Measurements from ENCODE around the gene SMAD7.

Gene SMAD7

DNA sequence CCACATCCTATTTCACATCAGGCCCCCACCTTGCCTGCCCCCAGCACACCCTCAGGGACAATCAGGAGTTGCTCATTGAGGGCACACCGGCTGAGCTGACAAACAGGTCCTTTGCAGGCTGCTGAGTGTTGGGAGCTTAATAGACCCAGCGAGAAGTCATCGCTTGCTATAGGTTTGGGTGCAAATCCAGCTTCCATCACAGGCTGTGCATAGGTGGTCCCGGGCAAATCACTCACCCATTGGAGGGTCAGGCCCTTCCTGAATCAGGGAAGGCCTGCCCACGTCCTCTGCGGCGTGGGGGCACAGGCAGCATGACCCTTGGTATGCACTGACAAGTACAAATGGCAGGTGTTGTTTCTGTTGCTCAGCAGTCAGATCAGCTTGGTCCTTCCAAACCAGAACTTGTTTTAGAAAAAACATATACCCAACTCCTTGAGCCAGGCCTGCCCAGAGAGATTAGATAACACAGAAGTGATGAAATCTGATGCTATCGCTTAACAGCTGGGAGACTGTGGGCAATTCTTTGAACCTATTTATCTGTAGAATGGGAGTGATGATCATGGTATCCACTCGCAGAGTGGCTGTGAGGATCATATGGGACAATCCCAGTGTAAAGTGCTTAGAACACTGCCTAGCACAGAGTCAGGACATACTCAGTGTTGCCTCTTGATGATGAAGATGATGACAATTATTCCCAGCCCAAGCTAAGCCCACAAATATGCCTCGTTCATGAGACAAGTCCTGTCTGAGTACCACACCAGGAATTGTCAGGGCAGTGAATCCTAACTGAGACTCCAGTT lies 34.9 kb downstream of the SMAD7 start:
- no peak overlapping the region for H3K56ac ChIP-seq (ENCODE audit: low read length)
- H3K4me1 ChIP-seq (ENCODE audit: control insufficient read depth, low read depth, low read length): peaks cover 2% of the 10 kb centered on the region
- H2BK120ac ChIP-seq (ENCODE audit: low read depth, low read length): no peak overlapping the region
- WGBS (ENCODE audit: extremely low coverage, insufficient coverage, low lambda C conversion rate): no CpG with 5 or more reads among the region's 10 CpGs
- H3K4me2 ChIP-seq (ENCODE audit: low read length): no peak overlapping the region
- H3K27me3 ChIP-seq (ENCODE audit: insufficient read depth, low read length, poor library complexity): no peaks in the 10 kb centered on the region
- DNase-seq: peak; percentile 67
- H3K79me2 ChIP-seq (ENCODE audit: control insufficient read depth, insufficient read depth, low read length): peaks cover 16% of the 10 kb centered on the region
- no peak overlapping the region for H2BK5ac ChIP-seq (ENCODE audit: low read length)
- H2AK5ac ChIP-seq (ENCODE audit: low read length): no peak overlapping the region
- peaks cover 2% of the 10 kb centered on the region for H3K36me3 ChIP-seq (ENCODE audit: control insufficient read depth, insufficient read depth, low read length)
- no peak overlapping the region for H4K5ac ChIP-seq (ENCODE audit: low read length)
- no peak overlapping the region for H4K8ac ChIP-seq (ENCODE audit: low read depth, low read length)
- peaks cover 15% of the 10 kb centered on the region for H3K79me1 ChIP-seq (ENCODE audit: low read length)
- H3K18ac ChIP-seq (ENCODE audit: low read length): no peak overlapping the region
- H3K23ac ChIP-seq (ENCODE audit: low read length): no peak overlapping the region
- no peak overlapping the region for H3K9ac ChIP-seq (ENCODE audit: low read length)
- H3K27ac ChIP-seq (ENCODE audit: low read depth, low read length): no peak overlapping the region
- no peak overlapping the region for H2BK15ac ChIP-seq (replicated peaks; ENCODE audit: low read depth)
- no peak overlapping the region for H3K4me3 ChIP-seq (ENCODE audit: low read length)
- H3K4ac ChIP-seq (ENCODE audit: low read depth, low read length): no peak overlapping the region

DNA sequence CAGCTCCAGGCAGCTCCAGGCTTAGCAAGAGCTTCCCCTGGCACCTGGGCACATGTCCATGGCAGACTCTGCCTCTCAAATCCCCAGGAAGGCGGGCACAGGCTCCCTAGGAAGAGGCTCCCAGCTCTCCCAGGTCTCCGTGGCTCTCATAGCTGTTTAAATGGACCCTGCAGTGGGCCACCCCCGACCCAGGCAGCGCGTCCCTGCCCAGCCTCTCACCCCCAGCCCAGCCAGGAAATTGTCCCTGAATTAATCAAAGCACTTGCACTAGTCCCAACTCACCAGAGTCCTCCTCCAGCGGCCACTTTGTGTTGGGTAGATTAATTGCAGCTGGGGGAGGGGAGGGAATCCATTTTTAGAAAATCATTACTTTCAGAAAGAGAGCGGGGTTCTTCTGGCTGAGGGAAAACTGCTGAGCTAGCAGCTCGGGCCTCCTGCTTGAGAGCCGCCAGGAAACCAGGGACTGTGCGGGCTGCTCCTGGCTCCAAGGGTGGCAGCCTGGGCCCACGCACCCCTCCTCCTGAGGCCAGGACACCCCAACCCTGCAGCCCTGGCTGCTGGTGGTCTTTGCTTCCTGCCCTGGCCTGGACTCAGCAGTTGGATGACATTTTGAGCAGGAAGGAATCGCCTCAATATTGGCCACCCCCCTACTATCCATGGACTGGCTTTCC lies 36.0 kb downstream of the SMAD7 start:
- Histone ChIP-seq H3K4me2 (ENCODE audit: low read length) (no peak overlapping the region), H4K5ac (ENCODE audit: low read length) (no peak overlapping the region), H3K4me3 (ENCODE audit: low read length) (no peak overlapping the region), H2AK5ac (ENCODE audit: low read length) (no peak overlapping the region), H3K4me1 (ENCODE audit: control insufficient read depth, low read depth, low read length) (peaks cover 2% of the 10 kb centered on the region), H3K23ac (ENCODE audit: low read length) (peak overlapping the region; percentile 83), H3K18ac (ENCODE audit: low read length) (no peak overlapping the region), H3K9ac (ENCODE audit: low read length) (no peak overlapping the region), H3K36me3 (ENCODE audit: control insufficient read depth, insufficient read depth, low read length) (peaks cover 2% of the 10 kb centered on the region), H3K79me1 (ENCODE audit: low read length) (peaks cover 11% of the 10 kb centered on the region), H3K27me3 (ENCODE audit: insufficient read depth, low read length, poor library complexity) (no peaks in the 10 kb centered on the region), H3K56ac (ENCODE audit: low read length) (peak overlapping the region; percentile 67), H2BK5ac (ENCODE audit: low read length) (no peak overlapping the region), H4K8ac (ENCODE audit: low read depth, low read length) (no peak overlapping the region), H2BK120ac (ENCODE audit: low read depth, low read length) (no peak overlapping the region), H3K4ac (ENCODE audit: low read depth, low read length) (no peak overlapping the region), H3K27ac (ENCODE audit: low read depth, low read length) (no peak overlapping the region), H2BK15ac (replicated peaks; ENCODE audit: low read depth) (no peak overlapping the region), H3K79me2 (ENCODE audit: control insufficient read depth, insufficient read depth, low read length) (peaks cover 8% of the 10 kb centered on the region)
- no peak for DNase-seq
- WGBS (ENCODE audit: extremely low coverage, insufficient coverage, low lambda C conversion rate): no CpG with 5 or more reads among the region's 12 CpGs

DNA sequence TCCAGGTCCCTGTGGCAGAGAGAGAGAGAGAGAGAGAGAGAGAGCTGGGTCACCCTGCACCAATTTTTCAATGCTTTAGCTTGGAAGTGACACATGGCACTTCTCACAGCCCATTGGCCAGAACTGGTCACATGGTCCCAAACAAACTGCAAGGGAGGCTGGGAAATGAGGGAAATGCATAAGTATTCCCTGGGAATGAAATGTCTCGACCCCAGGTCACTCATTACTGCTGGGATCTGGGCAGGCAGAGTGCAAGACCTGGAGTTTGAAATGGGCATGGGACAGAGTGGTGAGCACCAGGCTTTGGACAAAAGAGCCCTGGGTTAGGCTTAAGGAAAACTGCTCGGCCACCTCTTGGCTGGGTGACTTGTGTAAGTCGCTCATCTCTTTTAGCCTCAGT lies 37.0 kb downstream of the SMAD7 start:
- no peak overlapping the region for H3K4me2 ChIP-seq (ENCODE audit: low read length)
- H4K5ac ChIP-seq (ENCODE audit: low read length): no peak overlapping the region
- H3K56ac ChIP-seq (ENCODE audit: low read length): no peak overlapping the region
- H3K4me3 ChIP-seq (ENCODE audit: low read length): no peak overlapping the region
- no peak overlapping the region for H2AK5ac ChIP-seq (ENCODE audit: low read length)
- H2BK15ac ChIP-seq (replicated peaks; ENCODE audit: low read depth): no peak overlapping the region
- H3K27ac ChIP-seq (ENCODE audit: low read depth, low read length): no peak overlapping the region
- H2BK5ac ChIP-seq (ENCODE audit: low read length): no peak overlapping the region
- H2BK120ac ChIP-seq (ENCODE audit: low read depth, low read length): no peak overlapping the region
- H3K9ac ChIP-seq (ENCODE audit: low read length): no peak overlapping the region
- no peaks in the 10 kb centered on the region for H3K36me3 ChIP-seq (ENCODE audit: control insufficient read depth, insufficient read depth, low read length)
- no peak overlapping the region for H3K18ac ChIP-seq (ENCODE audit: low read length)
- no peaks in the 10 kb centered on the region for H3K79me2 ChIP-seq (ENCODE audit: control insufficient read depth, insufficient read depth, low read length)
- H3K79me1 ChIP-seq (ENCODE audit: low read length): peaks cover 2% of the 10 kb centered on the region
- H3K4me1 ChIP-seq (ENCODE audit: control insufficient read depth, low read depth, low read length): peaks cover 2% of the 10 kb centered on the region
- H3K23ac ChIP-seq (ENCODE audit: low read length): no peak overlapping the region
- no peak for DNase-seq
- no peaks in the 10 kb centered on the region for H3K27me3 ChIP-seq (ENCODE audit: insufficient read depth, low read length, poor library complexity)
- no peak overlapping the region for H3K4ac ChIP-seq (ENCODE audit: low read depth, low read length)
- no CpG with 5 or more reads among the region's 3 CpGs for WGBS (ENCODE audit: extremely low coverage, insufficient coverage, low lambda C conversion rate)
- H4K8ac ChIP-seq (ENCODE audit: low read depth, low read length): no peak overlapping the region

DNA sequence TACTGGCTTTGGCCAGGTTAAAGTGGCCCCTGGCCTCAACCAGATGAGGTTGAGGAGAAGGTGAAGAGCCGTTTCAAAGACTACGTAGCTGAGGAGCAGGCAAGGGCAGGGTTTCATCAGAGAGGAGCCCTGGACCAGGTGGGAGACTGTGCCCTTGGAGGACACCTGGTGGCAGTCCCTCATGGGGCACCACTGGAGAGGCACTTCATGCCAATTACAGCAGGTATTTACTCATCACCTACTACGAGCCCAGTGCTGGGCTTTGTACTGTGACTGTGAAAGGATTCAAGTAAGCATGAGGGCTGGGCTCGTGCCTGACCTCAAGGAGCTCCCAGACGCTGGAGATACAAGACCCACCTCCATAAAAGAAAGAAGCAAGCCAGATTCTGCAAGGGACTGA lies 37.6 kb downstream of the SMAD7 start:
- Histone ChIP-seq H2AK5ac (ENCODE audit: low read length) (no peak overlapping the region), H3K4me1 (ENCODE audit: control insufficient read depth, low read depth, low read length) (peaks cover 2% of the 10 kb centered on the region), H3K23ac (ENCODE audit: low read length) (no peak overlapping the region), H2BK5ac (ENCODE audit: low read length) (no peak overlapping the region), H3K4me3 (ENCODE audit: low read length) (no peak overlapping the region), H3K4me2 (ENCODE audit: low read length) (no peak overlapping the region), H4K8ac (ENCODE audit: low read depth, low read length) (no peak overlapping the region), H2BK15ac (replicated peaks; ENCODE audit: low read depth) (no peak overlapping the region), H3K79me2 (ENCODE audit: control insufficient read depth, insufficient read depth, low read length) (no peaks in the 10 kb centered on the region), H3K36me3 (ENCODE audit: control insufficient read depth, insufficient read depth, low read length) (no peaks in the 10 kb centered on the region), H3K56ac (ENCODE audit: low read length) (no peak overlapping the region), H2BK120ac (ENCODE audit: low read depth, low read length) (no peak overlapping the region), H3K27ac (ENCODE audit: low read depth, low read length) (no peak overlapping the region), H3K4ac (ENCODE audit: low read depth, low read length) (no peak overlapping the region), H4K5ac (ENCODE audit: low read length) (no peak overlapping the region), H3K79me1 (ENCODE audit: low read length) (no peaks in the 10 kb centered on the region), H3K27me3 (ENCODE audit: insufficient read depth, low read length, poor library complexity) (no peaks in the 10 kb centered on the region), H3K9ac (ENCODE audit: low read length) (no peak overlapping the region), H3K18ac (ENCODE audit: low read length) (no peak overlapping the region)
- DNase-seq: no peak
- no CpG with 5 or more reads among the region's 5 CpGs for WGBS (ENCODE audit: extremely low coverage, insufficient coverage, low lambda C conversion rate)

DNA sequence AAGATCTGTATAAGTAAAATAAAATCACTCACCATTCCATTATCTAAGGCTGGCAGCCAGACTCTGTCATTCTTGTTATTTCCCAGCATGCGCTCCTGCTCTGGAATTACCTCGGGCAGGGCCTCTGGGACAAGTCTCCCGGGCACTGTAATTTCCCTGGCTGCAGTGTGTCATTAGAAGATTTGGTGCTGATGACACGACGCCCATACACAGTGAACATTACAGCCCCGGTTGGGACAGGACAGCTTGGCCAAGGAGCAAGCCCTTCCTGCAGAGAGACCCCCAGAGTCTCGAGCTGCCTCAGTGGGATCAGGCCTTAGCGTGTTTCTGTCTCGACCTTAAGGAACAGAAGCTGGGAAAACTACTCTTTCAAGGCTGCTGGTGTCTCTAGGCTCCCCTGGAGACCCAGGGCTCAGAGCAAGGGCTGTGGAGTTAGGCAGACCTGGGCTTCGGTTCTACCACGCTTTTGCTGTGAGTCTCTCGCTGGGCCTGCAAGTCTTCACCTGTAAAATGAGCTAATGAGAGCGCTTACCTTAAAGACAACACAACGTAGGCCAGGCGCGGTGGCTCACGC lies 39.7 kb downstream of the SMAD7 start:
- no peaks in the 10 kb centered on the region for H3K27me3 ChIP-seq (ENCODE audit: insufficient read depth, low read length, poor library complexity)
- no peak overlapping the region for H2BK5ac ChIP-seq (ENCODE audit: low read length)
- no peak overlapping the region for H3K4ac ChIP-seq (ENCODE audit: low read depth, low read length)
- no peak overlapping the region for H3K23ac ChIP-seq (ENCODE audit: low read length)
- H2BK120ac ChIP-seq (ENCODE audit: low read depth, low read length): no peak overlapping the region
- no peak overlapping the region for H3K4me2 ChIP-seq (ENCODE audit: low read length)
- H3K56ac ChIP-seq (ENCODE audit: low read length): no peak overlapping the region
- no peak overlapping the region for H4K5ac ChIP-seq (ENCODE audit: low read length)
- no peaks in the 10 kb centered on the region for H3K79me2 ChIP-seq (ENCODE audit: control insufficient read depth, insufficient read depth, low read length)
- DNase-seq: no peak
- WGBS (ENCODE audit: extremely low coverage, insufficient coverage, low lambda C conversion rate): no CpG with 5 or more reads among the region's 17 CpGs
- H2AK5ac ChIP-seq (ENCODE audit: low read length): no peak overlapping the region
- no peaks in the 10 kb centered on the region for H3K36me3 ChIP-seq (ENCODE audit: control insufficient read depth, insufficient read depth, low read length)
- H2BK15ac ChIP-seq (replicated peaks; ENCODE audit: low read depth): no peak overlapping the region
- no peak overlapping the region for H3K4me3 ChIP-seq (ENCODE audit: low read length)
- H3K27ac ChIP-seq (ENCODE audit: low read depth, low read length): no peak overlapping the region
- no peak overlapping the region for H3K9ac ChIP-seq (ENCODE audit: low read length)
- H3K18ac ChIP-seq (ENCODE audit: low read length): no peak overlapping the region
- peaks cover 2% of the 10 kb centered on the region for H3K4me1 ChIP-seq (ENCODE audit: control insufficient read depth, low read depth, low read length)
- no peak overlapping the region for H4K8ac ChIP-seq (ENCODE audit: low read depth, low read length)
- no peaks in the 10 kb centered on the region for H3K79me1 ChIP-seq (ENCODE audit: low read length)
